GM19239 (cell line): ENCODE data around the gene SPOCK2.
"Not testable (repeated sequence)": the region's sequence is repeated elsewhere in the genome, so short reads cannot be mapped to it uniquely, and the experiment has no call there.

Experiments
- DNase-seq: peaks from one replicate; pipeline ENCODE4 v3.0.0; 2011; ENCODE audit warnings: low spot score; ENCODE audit not compliant: insufficient read length
- FAIRE-seq: peaks from 2 replicates; lab custom pipeline; 2011; peaks lifted over from hg19 to GRCh38; lab: Jason Lieb, UNC

The SPOCK2 gene, protein sequence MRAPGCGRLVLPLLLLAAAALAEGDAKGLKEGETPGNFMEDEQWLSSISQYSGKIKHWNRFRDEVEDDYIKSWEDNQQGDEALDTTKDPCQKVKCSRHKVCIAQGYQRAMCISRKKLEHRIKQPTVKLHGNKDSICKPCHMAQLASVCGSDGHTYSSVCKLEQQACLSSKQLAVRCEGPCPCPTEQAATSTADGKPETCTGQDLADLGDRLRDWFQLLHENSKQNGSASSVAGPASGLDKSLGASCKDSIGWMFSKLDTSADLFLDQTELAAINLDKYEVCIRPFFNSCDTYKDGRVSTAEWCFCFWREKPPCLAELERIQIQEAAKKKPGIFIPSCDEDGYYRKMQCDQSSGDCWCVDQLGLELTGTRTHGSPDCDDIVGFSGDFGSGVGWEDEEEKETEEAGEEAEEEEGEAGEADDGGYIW

DNA sequence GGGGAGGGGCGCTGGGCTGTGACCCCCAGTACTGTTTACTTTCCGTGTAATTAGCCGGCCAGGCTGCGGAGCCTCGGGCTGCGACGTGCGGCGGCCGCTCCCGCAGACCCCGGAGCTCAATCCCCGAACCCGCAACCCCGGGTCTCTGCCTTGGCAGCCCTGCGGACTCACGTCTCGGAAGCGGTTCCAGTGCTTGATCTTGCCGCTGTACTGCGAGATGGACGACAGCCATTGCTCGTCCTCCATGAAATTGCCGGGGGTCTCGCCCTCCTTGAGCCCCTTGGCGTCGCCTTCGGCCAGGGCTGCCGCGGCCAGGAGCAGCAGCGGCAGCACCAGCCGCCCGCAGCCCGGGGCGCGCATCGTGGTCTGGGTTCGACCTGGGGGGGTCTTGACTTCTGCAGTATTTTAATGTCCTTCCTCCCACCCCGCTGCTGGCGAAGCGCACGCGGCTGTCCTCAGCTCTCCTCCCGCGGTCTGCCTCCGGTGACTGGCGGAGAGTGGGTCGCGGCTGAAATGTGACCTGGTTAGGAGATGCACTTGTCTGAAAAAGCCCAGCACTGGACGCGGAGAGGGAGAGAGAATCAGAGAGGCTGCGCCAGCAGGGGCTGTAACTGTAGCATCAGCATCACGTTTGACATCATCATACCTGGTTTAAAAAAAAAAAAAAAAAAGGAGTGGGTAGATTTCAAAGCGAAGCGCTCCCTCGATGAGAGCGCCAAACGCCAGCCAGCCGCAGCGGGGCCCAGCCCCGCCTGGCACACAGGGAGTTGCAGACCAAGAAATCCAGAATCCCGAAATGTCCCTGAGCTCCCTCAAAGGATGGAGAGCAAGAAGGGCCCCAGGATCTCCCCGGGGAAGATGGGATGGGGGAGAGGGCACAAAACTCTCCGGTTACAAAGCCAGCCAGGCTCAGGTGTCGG is at the start of gene SPOCK2:
Gene SPOCK2 (minus strand): TSS at position 583 of the 920 bp plus-strand sequence. CDS start 223 bp downstream, at position 360.
- DNase-seq (no peak), FAIRE-seq (no peak)

DNA sequence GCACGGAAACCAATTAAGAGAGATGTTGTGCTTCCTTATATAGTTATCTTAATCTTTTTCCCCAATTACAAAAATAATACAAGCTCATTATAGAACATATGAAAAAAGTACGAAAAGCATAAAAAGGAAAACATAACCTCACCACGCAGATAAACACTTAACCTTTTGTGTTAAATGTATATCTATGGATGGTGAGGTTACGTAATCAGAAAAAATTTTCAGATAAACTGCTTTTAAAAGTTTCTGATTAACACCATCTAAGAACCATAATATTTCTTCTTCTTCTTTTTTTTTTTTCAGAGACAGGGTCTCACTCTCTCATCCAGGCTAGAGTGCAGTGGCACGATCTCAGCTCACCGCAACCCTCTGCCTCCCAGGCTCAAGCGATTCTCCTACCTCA is 49.2 kb upstream of the SPOCK2 start:
- no peak for DNase-seq
- FAIRE-seq, result no peak

DNA sequence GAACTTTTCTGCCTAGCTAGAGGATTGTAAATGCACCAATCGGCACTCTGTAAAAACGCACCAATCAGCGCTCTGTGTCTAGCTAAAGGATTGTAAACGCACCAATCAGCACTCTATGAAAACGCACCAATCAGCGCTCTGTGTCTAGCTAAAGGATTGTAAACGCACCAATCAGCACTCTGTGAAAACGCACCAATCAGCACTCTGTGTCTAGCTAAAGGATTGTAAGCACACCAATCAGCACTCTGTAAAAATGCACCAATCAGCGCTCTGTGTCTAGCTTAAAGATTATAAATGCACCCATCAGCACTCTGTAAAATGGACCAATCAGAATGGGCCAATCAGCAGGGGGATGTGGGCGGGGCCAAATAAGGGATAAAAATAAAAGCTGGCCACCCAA is 47.9 kb upstream of the SPOCK2 start:
- not testable (repeated sequence) for FAIRE-seq, DNase-seq

DNA sequence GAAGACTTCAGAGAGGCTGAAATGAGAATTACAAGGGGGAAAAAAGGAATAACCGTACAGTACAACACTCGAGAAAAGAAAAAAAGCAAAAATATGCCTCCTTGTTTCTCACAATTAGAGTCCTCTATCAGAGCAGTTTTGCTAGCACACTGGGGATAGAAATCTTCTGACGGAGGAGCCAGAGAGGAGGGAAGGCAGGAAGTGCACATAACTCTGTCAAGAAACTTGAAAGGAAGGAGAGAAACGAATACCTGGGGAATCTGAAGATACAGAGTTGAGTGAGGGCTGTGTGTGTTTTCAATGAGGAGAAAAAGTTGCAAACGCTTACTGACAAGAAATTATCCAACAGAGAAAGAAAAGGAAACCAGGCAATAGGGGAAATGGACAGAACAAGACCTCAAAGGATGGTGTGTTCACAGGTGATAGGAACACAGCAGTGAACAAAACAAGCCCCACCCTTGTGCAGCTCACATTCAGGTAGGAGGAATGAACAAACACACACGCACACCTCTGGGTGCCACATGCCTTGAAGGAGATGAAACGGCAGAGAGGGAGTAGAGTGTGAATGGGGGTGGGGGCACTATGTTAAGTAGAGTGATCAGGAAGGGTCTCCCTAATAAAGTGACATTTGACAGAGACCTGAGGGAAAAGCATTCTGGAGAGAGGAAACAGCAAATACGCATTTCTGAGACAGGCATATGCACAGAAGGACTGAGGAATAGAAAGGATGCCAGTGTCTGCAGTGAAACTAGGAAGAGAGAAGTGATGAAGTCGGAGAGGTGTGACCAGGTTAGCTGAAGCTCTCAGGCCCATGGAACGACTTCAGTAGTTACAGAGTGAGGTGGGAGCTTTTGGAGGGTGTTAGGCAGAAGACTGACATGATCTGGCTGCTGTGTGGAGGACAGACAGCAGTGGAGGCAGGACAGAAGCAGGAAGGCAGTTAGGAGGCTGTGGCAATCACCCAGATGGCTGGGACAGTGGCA is 46.7 kb upstream of the SPOCK2 start:
- FAIRE-seq (peak; percentile 57), DNase-seq (no peak)

DNA sequence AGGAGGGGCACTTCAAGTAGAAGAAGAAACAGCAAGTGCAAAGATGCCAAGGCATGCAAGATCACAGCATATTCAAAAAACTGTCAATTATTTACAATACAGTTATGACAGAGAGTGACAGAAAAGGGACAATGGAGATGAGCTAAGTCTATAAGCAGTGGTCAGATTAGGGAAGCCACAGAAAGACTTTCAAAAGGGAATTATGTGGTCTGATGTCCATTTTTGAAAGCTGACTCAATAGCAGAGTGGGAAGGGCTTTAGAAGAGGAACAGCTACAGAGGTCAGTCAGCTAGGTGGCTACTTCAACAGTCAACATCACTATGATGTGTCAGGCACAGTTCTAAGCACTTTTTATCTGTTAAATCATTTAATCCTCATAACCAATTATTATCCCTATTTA is 45.2 kb upstream of the SPOCK2 start:
- DNase-seq, result peak; percentile 57
- FAIRE-seq, result peak; percentile 91

DNA sequence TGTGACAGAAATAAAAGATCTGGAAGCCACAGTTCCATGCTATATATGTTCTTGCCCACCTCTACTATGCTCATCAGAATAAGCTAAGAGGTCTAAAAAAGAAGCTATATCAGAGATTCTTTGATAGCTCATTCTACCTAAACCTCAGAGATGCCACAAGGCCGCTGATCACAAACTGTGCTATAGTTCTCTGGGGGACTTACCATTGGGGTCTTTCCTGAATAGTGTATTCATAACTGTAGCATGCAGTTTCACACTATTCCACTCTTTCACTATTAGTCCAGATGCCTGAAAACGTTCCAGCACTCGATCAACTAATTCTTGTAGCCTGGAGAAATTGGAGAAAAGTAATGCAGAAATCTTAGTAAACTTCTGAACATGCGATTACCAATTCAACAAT is 44.5 kb upstream of the SPOCK2 start:
- DNase-seq (no peak), FAIRE-seq (no peak)

DNA sequence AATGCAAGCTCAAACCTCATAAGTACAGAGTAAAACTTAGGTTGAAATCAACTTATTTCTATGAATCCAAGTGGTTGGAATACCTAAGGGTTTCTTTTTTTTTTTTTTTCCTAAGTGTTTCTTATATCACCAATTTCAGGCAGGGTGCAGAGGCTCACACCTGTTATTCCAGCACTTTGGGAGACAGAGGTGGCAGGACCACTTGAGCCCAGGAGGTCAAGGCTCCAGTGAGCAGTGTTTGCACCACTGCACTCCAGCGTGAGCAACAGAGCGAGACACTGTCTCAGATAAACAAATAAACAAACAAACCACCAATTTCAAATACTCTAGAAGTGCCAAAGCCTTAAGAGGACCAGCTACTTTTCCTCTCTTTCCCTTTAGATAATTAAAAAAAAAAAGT is 39.2 kb upstream of the SPOCK2 start:
- no peak for DNase-seq
- FAIRE-seq, result no peak

DNA sequence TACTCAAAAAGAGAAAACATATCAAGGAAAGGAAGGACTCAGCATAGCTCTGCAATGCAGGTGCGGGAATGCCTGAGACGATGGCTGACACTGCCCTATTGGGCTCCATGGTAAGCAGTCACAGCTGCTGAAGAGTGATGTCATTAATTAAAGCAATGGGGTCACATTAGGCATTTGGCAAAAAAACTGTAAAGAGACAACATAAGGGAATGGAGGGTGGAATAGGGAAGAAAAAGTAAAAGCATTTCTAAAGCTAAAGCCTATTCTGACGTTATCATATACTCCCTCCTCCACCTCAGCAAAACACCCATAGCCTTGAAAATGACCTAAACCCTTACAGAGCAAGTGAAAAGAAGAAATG is 38.5 kb upstream of the SPOCK2 start:
- DNase-seq (no peak), FAIRE-seq (no peak)

DNA sequence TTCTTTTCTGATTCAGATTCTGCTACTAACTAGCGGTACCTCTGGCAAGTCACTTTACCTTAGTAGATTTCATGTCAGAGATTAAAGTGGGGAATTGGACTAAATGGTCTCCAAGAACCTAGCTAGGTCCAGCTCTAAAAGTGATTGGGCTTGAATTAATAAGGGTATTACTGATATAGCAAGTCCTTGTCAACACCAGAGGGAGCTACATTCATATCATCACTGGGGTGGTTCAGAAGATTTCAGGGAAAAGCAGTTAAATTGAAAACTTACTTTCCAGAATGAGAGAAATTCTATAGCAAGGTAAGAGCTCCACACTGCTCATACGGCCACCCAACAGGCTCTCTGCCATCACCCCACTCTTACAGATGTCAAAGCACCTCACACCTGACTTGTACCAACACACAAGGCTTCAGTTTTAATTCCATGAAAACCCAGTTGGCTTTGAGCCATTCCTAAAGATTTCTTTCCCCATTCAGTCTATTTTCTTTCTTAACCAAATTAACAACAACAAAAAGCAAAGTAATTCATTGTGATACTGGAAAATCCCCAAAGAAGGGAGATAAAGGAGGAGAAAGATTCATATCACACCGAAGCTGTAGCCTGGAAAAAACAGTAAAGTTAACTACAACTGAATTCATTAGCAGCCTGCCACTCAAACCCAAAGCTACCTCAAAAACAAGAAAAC is 38.0 kb upstream of the SPOCK2 start:
- peak; percentile 81 for FAIRE-seq
- no peak for DNase-seq

DNA sequence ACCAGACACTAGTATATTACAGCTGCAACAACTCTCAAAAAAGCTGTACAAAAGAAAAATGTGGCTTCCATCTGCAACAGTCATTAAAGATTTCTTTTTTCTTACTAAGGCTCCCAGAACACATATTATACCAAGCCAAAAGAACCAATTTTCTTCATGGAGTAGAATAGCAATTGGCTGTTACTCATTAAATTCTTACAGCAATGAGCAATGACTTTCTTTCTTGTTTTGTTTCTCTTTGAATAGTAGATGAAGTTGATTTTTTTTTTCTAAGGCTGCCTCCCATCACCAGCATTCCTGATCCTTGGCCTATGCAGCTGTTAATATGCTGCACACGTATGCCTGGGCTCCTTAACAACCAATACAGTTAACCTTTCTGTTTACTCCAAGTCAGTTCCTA is 36.6 kb upstream of the SPOCK2 start:
- FAIRE-seq (peak; percentile 35), DNase-seq (no peak)

DNA sequence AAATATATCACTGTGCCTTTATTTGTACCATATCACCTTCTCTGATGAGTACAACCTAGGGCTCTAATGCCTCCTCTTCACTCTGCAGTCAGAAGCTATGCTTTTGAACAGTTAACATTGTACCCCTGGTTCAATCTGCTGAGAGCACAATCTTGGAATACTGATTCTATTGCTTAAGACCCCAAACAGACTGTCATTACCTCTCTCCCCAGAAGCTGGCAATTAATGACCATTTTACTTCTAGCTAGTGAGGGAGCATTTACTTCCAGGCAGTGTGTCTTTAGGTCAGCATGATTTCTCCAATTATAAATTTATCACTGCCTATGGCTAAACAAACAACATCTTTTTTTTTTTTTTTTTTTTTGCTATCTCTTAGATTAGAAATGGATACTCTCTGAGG is 36.0 kb upstream of the SPOCK2 start:
- FAIRE-seq (no peak), DNase-seq (no peak)

DNA sequence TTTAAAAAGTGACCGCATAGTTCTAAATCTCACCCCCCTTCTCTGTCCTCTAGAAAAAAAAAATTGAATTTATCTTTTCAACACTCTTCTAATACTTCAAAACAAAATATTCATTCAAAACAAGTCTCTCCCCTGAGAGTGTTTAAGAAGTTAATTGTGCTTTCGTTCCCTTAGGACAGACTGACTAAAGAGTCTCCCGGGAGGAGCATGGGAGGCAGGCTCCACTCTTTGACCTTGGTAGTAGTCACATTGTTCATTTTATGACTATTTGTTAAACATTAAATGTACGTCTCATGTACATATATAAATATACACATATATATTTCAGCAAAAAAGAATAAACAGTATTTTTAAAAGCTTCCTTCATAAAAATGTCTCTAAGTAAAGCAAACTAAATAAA is 35.3 kb upstream of the SPOCK2 start:
- no peak for FAIRE-seq
- DNase-seq, result no peak

DNA sequence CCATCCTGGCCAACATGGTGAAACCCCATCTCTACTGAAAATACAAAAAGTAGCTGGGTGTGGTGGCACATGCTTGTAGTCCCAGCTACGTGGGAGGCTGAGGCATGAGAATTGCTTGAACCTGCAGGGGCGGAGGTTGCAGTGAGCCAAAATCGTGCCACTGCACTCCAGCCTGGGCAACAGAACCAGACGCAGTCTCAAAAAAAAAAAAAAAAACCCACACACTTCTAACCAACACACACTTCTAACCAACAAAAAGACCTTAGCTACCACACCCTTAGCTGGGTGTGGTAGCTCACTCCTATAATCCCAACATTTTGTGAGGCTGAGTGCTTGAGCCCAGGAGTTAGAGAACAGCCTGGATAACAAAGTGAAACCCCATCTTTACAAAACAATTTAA is 33.9 kb upstream of the SPOCK2 start:
- DNase-seq (no peak), FAIRE-seq (no peak)

DNA sequence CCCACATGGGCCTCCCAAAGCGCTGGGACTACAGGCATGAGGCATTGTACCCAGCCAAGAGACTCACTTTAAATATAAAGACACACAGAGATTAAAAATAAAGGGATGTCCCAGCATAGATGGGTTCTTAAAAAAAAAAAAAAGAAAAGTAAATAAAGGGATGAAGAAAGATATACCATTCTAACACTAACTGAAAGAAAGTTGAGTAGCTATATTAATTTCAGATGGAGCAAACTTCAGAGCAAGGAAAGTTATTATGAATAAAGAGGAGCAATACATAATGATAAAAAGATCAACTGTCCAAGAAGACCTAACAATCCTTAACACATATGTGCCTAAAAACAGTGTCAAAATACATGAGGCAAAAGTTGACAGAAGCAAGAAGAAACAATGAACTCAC is 33.0 kb upstream of the SPOCK2 start:
- no peak for DNase-seq
- FAIRE-seq, result no peak

DNA sequence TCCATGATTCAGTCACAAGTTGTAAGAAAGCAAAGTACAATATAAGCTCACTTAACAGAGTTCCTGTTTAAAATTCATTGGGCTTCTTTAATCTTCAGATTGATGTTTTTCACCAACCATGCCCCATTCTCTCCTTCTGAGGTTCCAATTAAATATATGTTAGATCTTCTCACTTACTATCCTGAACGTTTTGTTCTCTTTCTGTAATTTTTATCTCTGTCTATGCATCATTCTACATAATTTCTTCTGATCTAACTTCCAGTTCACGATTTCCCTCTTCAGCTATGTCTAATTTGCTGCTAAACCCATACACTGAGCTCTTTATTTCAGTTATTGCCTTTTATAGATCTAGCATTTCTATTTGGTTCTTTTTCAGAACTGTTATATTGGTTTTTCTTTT is 28.0 kb upstream of the SPOCK2 start:
- FAIRE-seq, result no peak

DNA sequence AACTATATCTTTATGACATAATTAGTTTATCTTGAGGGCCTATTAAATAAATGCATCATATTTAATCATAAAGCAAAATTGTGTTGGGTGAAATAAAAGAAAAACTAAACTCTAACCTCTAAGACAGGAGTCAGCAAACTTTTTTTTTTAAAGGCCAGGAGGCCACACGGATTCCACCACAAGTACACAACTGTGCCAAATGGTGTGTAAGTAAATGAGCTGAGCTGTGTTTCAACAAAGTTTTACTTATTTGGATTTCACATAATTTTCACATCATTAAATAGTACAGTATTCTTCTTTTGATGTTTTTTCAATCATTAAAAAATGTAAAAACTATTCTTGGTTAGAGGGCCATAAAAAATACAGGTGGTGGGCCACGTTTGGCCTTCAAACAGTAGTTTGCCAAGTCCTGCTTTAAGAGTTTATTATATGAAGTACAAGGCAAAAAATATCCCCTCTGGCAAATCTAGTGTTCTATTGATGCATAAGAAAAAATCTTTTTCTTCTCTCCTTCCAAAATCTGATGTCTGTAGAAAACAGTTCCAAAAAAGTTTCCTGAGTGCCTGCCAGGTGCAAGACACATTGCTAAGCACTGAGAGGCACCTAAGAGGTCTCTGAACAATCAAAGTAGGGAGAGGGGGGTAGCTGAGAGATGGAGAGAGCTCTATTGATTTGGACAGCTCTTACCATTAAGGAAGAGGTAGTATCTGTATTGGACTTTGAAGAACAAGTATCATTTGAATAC is 26.5 kb upstream of the SPOCK2 start:
- DNase-seq (no peak), FAIRE-seq (no peak)

More for the DNA sequence above, 28.0 kb upstream of the SPOCK2 start:
- DNase-seq, result no peak

DNA sequence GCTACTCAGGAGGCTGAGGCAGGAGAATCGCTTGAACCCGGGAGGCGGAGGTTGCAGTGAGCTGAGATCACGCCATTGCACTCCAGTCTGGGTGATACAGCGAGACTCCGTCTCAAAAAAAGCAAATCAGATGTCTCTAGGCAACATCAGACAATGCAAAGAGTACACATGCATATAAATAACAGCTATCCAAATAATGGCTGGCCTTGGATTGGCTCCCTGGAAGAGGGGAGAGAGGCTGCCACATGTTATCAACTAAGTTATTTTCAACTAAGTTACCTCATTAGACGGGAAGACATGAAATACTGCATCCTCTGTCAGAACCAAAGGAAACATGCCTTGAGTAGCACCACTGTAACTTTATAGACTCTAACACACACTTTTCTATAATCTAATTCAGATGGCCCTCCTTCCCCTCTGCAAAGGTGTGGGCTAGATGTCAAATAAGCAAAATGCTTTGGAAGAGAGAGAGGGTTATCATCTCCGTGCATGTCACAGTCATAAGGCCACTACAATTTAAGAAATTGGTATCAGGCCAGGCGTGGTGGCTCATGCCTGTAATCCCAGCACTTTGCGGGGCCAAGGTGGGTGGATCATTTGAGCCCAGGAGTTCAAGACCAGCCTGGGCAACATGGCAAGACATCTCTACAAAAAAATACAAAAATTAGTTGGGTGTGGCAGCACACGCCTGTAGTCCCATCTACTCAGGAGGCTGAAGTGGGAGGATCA is 22.5 kb upstream of the SPOCK2 start:
- FAIRE-seq, result no peak
- DNase-seq, result no peak

DNA sequence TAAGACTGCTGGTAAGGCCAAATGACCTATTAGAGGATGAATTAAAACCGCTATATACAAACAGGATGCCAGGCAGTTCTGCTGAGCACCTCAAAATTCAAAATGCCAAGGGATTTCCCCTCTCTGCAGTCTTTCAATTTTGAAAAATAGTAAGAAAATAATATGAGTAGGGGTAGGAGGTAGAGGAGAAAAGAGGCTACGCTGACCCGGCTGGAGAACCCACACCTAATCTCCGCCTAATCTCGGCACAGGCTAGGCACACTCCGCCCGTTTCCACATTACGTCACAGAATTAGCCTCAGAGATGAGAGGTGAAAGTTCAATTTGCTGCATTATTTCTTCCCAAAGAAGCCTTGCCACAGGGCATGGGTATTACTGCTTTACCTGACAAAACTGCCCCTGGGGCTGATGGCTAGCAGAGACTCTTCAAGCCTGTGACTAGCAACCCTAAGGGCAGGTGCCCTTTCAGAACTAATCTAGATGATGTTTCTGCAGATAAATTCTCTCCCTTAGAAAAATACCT is 21.3 kb upstream of the SPOCK2 start:
- DNase-seq (no peak), FAIRE-seq (no peak)
